ENCODE results near the gene KRT86. TPM values are rescaled to one million over a fixed set of nuclear protein-coding genes. Genes with fewer than 3 reads are reported as not detected.

KRT86 gene
- total RNA-seq, 1 donor from 2014 or later, result not detected

GRCh38 chr12:52271158-52271557, 3.3 kb upstream of the KRT86 start:
- Histone ChIP-seq H3K36me3 (no peaks in the 10 kb centered on the region), H3K27ac (replicated peaks) (no peak overlapping the region), H3K27me3 (ENCODE audit: low read depth) (peaks cover 64% of the 10 kb centered on the region), H3K4me1 (no peaks in the 10 kb centered on the region), H3K9me3 (replicated peaks) (no peaks in the 10 kb centered on the region), H3K4me3 (no peak overlapping the region)
- TF ChIP-seq CTCF (IDR thresholded peaks at IDR 0.05; ENCODE audit: borderline replicate concordance), result no peak
- intact Hi-C loops (cut with micrococcal nuclease), result no loop called here
- DNase-seq, result no peak

- Histone ChIP-seq H3K9me3 (replicated peaks) (no peaks in the 10 kb centered on the region), H3K27ac (replicated peaks) (no peak overlapping the region), H3K27me3 (ENCODE audit: low read depth) (peaks cover 67% of the 10 kb centered on the region), H3K36me3 (no peaks in the 10 kb centered on the region), H3K4me1 (peaks cover 20% of the 10 kb centered on the region), H3K4me3 (no peak overlapping the region)
- no peak for DNase-seq
- TF ChIP-seq CTCF (IDR thresholded peaks at IDR 0.05; ENCODE audit: borderline replicate concordance), result no peak
- intact Hi-C loops (cut with micrococcal nuclease), result no loop called here
Observed at GRCh38 chr12:52275686-52276085, 1.2 kb downstream of the KRT86 start.

DNA sequence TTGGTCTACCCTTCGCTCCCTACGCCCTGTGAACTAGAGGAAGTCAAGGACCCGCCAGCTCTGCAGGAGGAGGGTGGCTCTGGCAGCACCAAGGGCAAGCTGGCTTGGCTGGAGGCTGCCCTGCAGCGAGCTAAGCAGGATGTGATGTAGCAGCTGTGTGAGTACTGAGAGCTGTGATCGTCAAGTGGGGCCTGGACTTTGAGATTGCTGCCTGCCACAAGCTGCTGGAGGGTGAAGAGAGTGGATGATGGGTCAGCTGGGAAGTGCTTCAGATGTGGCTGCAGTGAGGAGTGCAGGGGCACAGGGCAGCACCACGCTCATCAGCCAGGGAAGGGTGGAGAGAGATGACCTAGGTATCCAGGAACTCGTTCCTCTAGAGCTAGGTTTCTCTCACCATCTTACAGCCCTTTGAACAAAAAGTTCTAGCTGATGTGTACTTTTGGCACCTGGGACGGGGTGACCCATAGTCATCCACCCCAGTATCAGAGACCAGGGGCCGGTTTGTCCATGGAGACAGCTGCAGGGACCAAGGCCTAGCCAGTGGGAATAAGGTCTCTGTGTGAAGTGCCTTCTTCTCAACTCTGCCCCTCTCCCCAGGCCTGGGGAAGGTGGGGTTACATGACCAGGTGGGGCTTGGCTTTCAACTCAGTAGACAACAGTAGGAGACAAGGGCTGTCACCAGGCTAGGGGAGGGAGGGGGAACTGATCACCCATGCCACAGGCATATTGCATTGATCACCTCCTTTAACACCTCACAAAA, 3.2 kb downstream of the KRT86 start:
- no peak overlapping the region for H3K27ac ChIP-seq (replicated peaks)
- intact Hi-C loops (cut with micrococcal nuclease), result no loop called here
- no peak for TF ChIP-seq CTCF (IDR thresholded peaks at IDR 0.05; ENCODE audit: borderline replicate concordance)
- H3K27me3 ChIP-seq (ENCODE audit: low read depth), result peaks cover 57% of the 10 kb centered on the region
- H3K4me1 ChIP-seq, result peaks cover 30% of the 10 kb centered on the region
- no peaks in the 10 kb centered on the region for H3K36me3 ChIP-seq
- DNase-seq, result no peak
- no peak overlapping the region for H3K4me3 ChIP-seq
- no peaks in the 10 kb centered on the region for H3K9me3 ChIP-seq (replicated peaks)

GRCh38 chr12:52278575-52279421, 4.4 kb downstream of the KRT86 start:
- Histone ChIP-seq H3K9me3 (replicated peaks) (no peaks in the 10 kb centered on the region), H3K4me3 (no peak overlapping the region), H3K27ac (replicated peaks) (no peak overlapping the region), H3K36me3 (no peaks in the 10 kb centered on the region), H3K27me3 (ENCODE audit: low read depth) (peaks cover 48% of the 10 kb centered on the region), H3K4me1 (peaks cover 30% of the 10 kb centered on the region)
- peak; percentile 71 for DNase-seq
- intact Hi-C loops (cut with micrococcal nuclease), result no loop called here
- peak; percentile 97 for TF ChIP-seq CTCF (IDR thresholded peaks at IDR 0.05; ENCODE audit: borderline replicate concordance)

- Histone ChIP-seq H3K27ac (replicated peaks) (peak overlapping the region; percentile 69), H3K4me3 (no peak overlapping the region), H3K27me3 (ENCODE audit: low read depth) (peaks cover 39% of the 10 kb centered on the region), H3K36me3 (no peaks in the 10 kb centered on the region), H3K4me1 (peaks cover 30% of the 10 kb centered on the region), H3K9me3 (replicated peaks) (no peaks in the 10 kb centered on the region)
- intact Hi-C loops (cut with micrococcal nuclease), result no loop called here
- TF ChIP-seq CTCF (IDR thresholded peaks at IDR 0.05; ENCODE audit: borderline replicate concordance), result no peak
- no peak for DNase-seq
Observed at GRCh38 chr12:52279422-52280318, 5.2 kb downstream of the KRT86 start.

Measured in left ventricle myocardium inferior (tissue), 1 donor.